K562 (cell line): ENCODE data around the gene EMILIN1. TPM values are rescaled to one million over a fixed set of nuclear protein-coding genes. Genes with fewer than 3 reads are reported as not detected.

Source experiments
- CTBP1 ChIP-seq: fragments of 450-650 bp; IDR thresholded peaks from 2 replicates; pipeline ENCODE4 v1.6.1; 2016; ENCODE audit warnings: borderline replicate concordance
- FOXA3 ChIP-seq, 2 experiments: fragments of 450-650 bp in 1 of 2; sonication (generic) in 1 of 2; formaldehyde crosslinking; IDR thresholded peaks in 1 of 2; conservative IDR thresholded peaks in 1 of 2; 2 replicates each; pipeline versions ENCODE4 v1.4.0 to v1.8.0; 2020 to 2022; ENCODE audit warnings: mild to moderate bottlenecking in 2 of 2, missing genetic modification reagents in 1 of 2
- KLF6 ChIP-seq: fragments of 250-450 bp; sonication (Bioruptor Pico); IDR thresholded peaks from 2 replicates; pipeline ENCODE4 v1.4.0; 2020; ENCODE audit warnings: mild to moderate bottlenecking, moderate library complexity, borderline replicate concordance
- MEIS2 ChIP-seq: fragments of 450-650 bp; IDR thresholded peaks from 2 replicates; pipeline ENCODE4 v1.6.1; 2014; ENCODE audit warnings: mild to moderate bottlenecking; ENCODE audit not compliant: partially characterized antibody
- PCBP1 ChIP-seq: fragments of 200-400 bp; formaldehyde crosslinking; IDR thresholded peaks from 2 replicates; pipeline ENCODE4 v1.6.1; 2018; ENCODE audit warnings: mild to moderate bottlenecking, low read depth, low read length; ENCODE audit not compliant: poor library complexity, severe bottlenecking
- SLC30A9 ChIP-seq: fragments of 250-450 bp; sonication (Bioruptor Pico); IDR thresholded peaks from 2 replicates; pipeline ENCODE4 v1.8.0; 2022; ENCODE audit warnings: mild to moderate bottlenecking, moderate library complexity
- TBP ChIP-seq: optimal IDR thresholded peaks from 2 replicates; pipeline ENCODE3; 2011; ENCODE audit warnings: low read depth, low read length, improper control_type of control experiment
- TCF7L2 ChIP-seq: fragments of 150-350 bp; IDR thresholded peaks from 2 replicates; pipeline ENCODE4 v1.6.1; 2016; ENCODE audit warnings: low read depth, mild to moderate bottlenecking, low read length, moderate library complexity
- UBTF ChIP-seq, 2 experiments: IDR thresholded peaks; 2 replicates each; pipeline ENCODE4 v1.6.1; 2012; ENCODE audit warnings: improper control_type of control experiment in 2 of 2, low read depth in 2 of 2, low read length in 2 of 2, borderline replicate concordance in 1 of 2
- ZNF133 ChIP-seq: fragments of 250-450 bp; sonication (Bioruptor Pico); IDR thresholded peaks from 2 replicates; pipeline ENCODE4 v1.4.0; 2020; ENCODE audit warnings: mild to moderate bottlenecking
- ZNF561 ChIP-seq: fragments of 450-650 bp; formaldehyde crosslinking; conservative IDR thresholded peaks from 2 replicates; pipeline ENCODE4 v1.4.0; 2020; ENCODE audit warnings: mild to moderate bottlenecking, moderate library complexity
- ZNF830 ChIP-seq: fragments of 250-450 bp; sonication (Bioruptor Pico); IDR thresholded peaks from 2 replicates; pipeline ENCODE4 v1.5.0; 2021; ENCODE audit warnings: mild to moderate bottlenecking
- polyA plus RNA-seq, 8 experiments: library from polyadenylated mRNA; depleted of rRNA in 4 of 8; stranded (reverse) in 5 of 8; unstranded in 3 of 8; fragments of >200 nt; fragmentation: Nextera tagmentation in 2 of 8; fragmentation: Illumina TruSeq in 1 of 8; extraction: Ambion mirVana in 2 of 8; extraction: Trizol in 1 of 8; gene quantifications; 2 replicates each; pipeline versions ENCODE4 v1.2.1 to v1.2.3, GENCODE V29; 2011 to 2014; ENCODE audit warnings: inconsistent platforms in 1 of 8, missing spikeins in 1 of 8
- total RNA-seq, 7 experiments: library from RNA; depleted of rRNA in 6 of 7; stranded (reverse); fragments of >200 nt in 6 of 7; fragmentation: Illumina TruSeq in 2 of 7; extraction: Trizol in 2 of 7; gene quantifications; 2 replicates each; pipeline versions ENCODE4 v1.2.1 to v1.2.3, GENCODE V29; 2011 to 2021; ENCODE audit warnings: low replicate concordance in 1 of 7
- TF ChIP-seq, protein P1 (sequence below): sonication (generic); formaldehyde crosslinking; IDR thresholded peaks from 2 replicates; pipeline ENCODE4 v1.8.0; 2022; ENCODE audit warnings: mild to moderate bottlenecking, low read depth, missing genetic modification reagents
- TF ChIP-seq, protein P2 (sequence below): fragments of 450-650 bp; IDR thresholded peaks from 2 replicates; pipeline ENCODE4 v1.6.1; 2018; ENCODE audit warnings: mild to moderate bottlenecking, low read depth; ENCODE audit not compliant: partially characterized antibody
- TF ChIP-seq, protein P3 (sequence below): IDR thresholded peaks from 3 replicates; pipeline ENCODE4 v1.6.1; 2011; ENCODE audit warnings: borderline replicate concordance, mild to moderate bottlenecking; ENCODE audit not compliant: insufficient read length, insufficient read depth

The EMILIN1 gene
- total and polyA plus RNA-seq, 9 of the 15 experiments (the other 6 are each of a cell fraction or from before 2014, with no cell fraction given): 0.04 to 2.7 (median 0.54) TPM; not detected in 2

DNA sequence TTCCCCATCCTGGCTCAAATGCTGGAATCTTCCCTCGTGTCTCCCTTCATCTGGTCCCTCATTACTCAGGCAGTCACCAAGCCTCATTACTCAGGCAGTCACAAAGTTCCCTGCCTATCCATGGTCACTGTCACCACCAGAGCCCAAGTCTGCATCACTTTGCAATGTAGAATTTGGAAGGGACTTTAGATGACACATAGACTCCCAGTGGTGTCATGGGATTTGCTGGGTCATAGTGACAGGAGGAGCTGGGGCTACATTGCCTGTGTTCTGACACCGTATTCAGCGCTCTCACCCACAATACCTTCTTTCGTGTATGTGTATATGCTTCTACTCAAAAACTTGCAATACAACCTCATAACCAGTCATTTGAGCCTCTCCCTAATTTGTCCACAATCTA lies 2.1 kb upstream of the EMILIN1 start (continued):
- TF ChIP-seq ZNF133 (CRISPR knock-in tag): no peak
- TF ChIP-seq, protein P1, sequence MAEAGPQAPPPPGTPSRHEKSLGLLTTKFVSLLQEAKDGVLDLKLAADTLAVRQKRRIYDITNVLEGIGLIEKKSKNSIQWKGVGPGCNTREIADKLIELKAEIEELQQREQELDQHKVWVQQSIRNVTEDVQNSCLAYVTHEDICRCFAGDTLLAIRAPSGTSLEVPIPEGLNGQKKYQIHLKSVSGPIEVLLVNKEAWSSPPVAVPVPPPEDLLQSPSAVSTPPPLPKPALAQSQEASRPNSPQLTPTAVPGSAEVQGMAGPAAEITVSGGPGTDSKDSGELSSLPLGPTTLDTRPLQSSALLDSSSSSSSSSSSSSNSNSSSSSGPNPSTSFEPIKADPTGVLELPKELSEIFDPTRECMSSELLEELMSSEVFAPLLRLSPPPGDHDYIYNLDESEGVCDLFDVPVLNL (CRISPR knock-in tag): no peak
- TF ChIP-seq ZNF561 (CRISPR knock-in tag): no peak
- no peak for TF ChIP-seq TBP
- no peak for TF ChIP-seq ZNF830
- no peak for TF ChIP-seq SLC30A9 (CRISPR knock-in tag)
- peak; percentile 27 for TF ChIP-seq MEIS2
- TF ChIP-seq, protein P2, sequence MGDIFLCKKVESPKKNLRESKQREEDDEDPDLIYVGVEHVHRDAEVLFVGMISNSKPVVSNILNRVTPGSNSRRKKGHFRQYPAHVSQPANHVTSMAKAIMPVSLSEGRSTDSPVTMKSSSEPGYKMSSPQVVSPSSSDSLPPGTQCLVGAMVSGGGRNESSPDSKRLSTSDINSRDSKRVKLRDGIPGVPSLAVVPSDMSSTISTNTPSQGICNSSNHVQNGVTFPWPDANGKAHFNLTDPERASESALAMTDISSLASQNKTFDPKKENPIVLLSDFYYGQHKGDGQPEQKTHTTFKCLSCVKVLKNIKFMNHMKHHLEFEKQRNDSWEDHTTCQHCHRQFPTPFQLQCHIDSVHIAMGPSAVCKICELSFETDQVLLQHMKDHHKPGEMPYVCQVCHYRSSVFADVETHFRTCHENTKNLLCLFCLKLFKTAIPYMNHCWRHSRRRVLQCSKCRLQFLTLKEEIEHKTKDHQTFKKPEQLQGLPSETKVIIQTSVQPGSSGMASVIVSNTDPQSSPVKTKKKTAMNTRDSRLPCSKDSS: no peak
- TF ChIP-seq KLF6: no peak
- TF ChIP-seq CTBP1: 0 out of 2 replicates have a peak, but pooled peaks have one; percentile 9
- TF ChIP-seq UBTF (IDR thresholded peaks at IDR 0.05; ENCODE audit: borderline replicate concordance in 1 of 2, low read depth in 2 of 2, low read length in 2 of 2): no peak
- TF ChIP-seq TCF7L2: no peak
- TF ChIP-seq, protein P3, sequence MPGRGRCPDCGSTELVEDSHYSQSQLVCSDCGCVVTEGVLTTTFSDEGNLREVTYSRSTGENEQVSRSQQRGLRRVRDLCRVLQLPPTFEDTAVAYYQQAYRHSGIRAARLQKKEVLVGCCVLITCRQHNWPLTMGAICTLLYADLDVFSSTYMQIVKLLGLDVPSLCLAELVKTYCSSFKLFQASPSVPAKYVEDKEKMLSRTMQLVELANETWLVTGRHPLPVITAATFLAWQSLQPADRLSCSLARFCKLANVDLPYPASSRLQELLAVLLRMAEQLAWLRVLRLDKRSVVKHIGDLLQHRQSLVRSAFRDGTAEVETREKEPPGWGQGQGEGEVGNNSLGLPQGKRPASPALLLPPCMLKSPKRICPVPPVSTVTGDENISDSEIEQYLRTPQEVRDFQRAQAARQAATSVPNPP: no peak
- no peak for TF ChIP-seq PCBP1
- no peak for TF ChIP-seq FOXA3 (CRISPR knock-in tag; conservative IDR thresholded peaks at IDR 0.05 in 1 of 2, IDR thresholded peaks at IDR 0.05 in 1 of 2)
